GM21576 (cell line): ENCODE results near the gene BMPR2.
"Not testable (repeated sequence)": the region's sequence is repeated elsewhere in the genome, so short reads cannot be mapped to it uniquely, and the experiment has no call there.

Experiments
- ATAC-seq: cut with Tn5 transposase; IDR thresholded peaks from one replicate; pipeline ENCODE4 v1.9.1; 2021; ENCODE audit warnings: mild to moderate bottlenecking, moderate library complexity; ENCODE audit not compliant: unreplicated experiment

The BMPR2 gene

DNA sequence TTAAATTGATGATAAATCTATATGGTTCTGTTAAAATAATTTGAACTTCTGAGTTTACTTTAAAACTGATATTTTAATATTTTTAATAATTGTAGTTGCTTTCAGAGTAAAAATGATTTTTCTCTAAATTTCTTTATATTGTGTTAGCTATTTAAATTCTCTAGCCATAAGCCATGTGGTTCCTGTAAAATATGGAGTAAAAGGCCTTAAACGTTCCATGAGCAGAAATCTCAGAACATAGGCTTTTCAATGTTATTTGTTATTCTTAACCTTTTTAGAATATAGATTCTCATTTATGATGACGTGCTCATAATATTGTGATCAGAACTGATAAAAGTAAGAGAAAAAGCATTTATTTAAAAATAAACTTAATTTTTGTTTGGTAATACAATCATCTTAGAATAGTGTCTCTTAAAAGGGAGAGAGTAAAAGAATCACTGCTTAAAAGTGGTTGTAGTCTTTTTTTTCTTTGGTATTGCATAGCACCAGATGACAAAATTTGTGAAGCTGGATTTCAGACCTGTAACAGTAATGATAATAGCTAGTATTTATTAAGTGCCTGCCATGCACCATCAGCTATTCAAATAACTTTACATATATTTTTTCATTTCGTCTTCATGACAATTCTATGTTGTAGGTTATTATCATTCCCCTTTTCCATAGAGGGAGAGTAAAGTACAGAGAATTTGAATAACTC, 2.7 kb downstream of the BMPR2 start:
- peak; percentile 3 for ATAC-seq

DNA sequence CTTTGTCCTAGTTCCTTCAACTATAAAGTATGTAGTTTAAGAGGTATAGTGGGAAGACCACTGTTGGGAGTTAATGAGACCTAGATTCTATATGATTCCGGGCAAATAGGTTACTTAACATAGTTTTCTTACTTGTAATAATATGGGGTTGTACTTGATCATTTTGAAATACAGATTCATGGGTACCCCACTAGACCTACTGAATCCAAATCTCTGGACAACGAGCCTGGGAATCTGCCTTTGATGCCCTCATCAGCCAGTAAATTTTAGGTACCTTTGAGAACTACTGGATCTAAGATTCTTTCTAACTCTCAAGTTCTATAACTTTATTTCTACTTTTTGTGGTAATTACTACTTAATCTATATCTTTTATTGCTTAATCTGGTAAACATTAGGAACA, 6.6 kb downstream of the BMPR2 start:
- no peak for ATAC-seq

DNA sequence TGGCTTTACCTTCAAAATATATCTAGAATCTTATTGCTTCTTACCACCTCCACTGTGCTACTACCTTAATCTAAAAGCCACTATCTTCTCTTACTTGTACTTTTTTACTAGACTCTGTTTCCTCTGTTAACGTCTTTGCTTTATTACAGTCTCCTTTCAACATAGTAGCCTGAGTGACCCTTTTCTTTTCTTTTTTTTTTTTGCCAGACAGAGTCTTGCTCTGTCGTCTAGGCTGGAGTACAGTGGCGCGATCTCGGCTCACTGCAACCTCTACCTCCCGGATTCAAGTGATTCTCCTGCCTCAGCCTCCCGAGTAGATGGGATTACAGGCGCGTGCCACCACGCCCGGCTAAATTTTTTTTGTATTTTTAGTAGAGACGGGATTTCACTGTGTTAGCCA, 10.4 kb downstream of the BMPR2 start:
- not testable (repeated sequence) for ATAC-seq

DNA sequence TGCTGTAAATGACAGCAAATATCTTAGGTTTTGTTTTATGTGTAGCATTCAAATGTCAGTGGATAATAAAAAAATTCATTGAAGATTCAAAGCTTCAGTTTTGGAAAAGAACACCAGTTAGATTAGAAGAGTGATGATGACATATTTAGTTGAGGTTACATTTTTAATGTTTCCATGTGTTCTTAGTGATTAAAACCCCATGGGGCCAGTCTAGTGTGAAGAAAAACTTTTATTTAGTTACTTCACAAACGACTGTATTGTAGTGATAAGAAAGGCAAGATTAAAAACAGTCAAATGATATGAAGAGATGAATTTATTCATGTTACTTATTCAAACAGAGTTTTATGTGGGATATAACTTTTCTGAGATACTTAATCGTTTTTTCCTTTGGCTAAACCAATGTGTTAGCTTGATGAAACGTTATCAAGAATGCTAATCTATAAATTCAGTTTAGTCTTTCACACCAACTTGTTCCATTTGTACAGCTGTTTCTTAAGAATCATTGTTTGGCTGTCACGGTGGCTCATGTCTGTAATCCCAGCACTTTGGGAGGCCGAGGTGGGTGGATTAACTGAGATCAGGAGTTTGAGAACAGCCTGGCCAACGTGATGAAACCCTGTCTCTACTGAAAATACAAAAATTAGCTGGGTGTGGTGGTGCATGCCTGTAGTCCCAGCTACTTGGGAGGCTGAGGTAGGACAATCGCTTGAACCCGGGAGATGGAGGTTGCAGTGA, 11.6 kb downstream of the BMPR2 start:
- no peak for ATAC-seq

DNA sequence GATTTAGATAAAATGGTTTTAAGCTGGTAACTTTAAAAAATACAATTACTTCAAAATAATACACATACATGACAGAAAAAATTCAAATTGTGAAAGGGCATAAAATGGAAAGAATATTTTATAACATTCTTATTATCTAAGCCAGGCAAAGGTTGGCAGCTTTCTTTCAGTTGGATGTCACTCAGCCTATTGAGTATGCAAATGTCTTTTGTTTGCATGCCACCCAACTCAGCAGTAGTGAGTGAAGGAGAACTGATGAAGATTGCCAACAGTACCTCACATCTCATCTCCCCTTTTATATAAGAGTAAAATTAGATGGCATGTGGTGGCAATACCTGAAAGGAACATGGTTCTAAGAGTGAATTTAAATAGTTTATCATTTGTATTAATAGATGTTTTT, 24.8 kb downstream of the BMPR2 start:
- no peak for ATAC-seq

DNA sequence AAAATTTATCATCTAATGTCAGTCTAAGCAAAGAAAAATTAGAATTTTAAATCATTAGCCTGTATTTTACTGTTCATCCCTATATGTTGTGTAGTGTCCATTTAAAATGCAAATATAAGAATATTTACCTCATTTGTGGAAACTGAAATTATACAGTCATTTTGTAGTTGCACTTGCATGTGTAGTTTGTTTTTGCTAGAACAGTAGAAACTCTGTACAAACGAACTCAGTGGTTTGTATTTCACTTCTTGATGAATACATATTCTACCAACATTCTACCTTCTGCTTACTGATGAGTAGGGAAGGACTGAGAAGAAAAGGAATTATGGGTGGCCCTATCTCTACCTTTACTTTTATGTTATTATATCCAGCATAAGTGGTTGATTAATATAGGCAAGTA, 29.7 kb downstream of the BMPR2 start:
- no peak for ATAC-seq

DNA sequence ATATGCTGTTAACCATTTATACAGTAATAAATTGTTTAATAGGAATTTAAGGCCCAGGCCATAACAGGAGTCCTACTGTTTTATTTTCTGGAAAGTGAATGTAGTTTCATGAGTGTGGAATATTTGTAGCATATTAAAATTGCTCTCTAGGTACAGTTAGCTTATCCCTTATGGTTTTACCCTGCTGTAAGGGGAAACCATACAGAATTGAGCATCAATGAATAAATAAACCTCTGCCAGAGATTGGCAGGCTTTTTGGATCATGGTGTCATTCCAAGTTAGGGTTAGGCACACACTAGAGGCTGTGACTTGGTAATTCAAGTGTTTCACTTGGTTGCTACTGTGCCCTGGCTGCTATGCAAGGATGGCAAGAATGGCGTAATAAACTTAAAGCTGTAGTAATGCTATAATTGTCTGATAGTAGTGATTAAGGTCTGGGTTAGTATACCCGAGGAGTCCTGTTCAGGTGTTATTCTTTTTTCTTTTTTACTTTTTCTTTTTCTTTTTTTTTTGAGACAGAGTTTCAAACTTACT, 30.4 kb downstream of the BMPR2 start:
- ATAC-seq, result no peak

DNA sequence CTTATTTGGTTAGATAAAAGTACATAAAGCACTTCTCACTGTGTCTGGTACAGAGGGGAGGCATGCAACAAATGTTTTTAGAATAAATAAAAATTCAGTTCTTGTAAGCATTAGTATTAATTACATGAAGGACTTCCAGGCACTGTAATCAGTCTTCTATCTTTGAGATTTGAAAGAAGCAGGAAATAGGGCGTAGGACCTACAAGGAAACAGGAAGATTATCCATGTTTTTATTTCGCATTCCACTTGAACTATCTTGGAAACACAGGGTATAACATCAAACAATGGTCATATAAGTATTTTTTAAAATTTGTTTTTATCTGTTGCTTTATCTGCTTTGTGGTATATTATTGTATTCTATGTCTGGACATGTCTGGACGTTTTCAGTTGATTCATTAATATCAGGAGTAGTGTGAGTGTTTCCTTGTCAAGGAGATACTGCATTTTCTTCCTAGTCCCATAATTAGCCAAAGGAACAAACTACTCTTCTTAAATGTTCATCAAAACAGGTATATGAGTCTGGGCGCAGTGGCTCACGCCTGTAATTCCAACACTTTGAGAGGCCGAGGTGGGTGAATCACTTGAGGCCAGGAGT, 32.5 kb downstream of the BMPR2 start:
- no peak for ATAC-seq

DNA sequence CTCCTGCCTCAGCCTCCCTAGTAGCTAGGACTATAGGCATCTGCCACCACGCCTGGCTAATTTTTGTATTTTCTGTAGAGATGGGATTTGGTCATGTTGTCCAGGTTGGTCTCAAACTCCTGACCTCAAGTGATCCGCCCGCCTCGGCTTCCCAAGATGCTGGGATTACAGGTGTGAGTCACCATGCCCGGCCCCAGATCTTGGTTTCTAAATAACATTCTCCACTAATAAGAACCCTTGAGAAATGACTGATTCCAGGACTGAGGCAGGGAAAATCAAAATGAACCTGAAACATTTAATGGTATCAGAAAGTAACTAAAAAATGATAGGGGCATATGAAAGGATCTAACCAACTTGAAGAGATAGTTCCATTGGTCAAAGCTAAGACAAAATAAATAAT, 34.0 kb downstream of the BMPR2 start:
- ATAC-seq, result no peak

DNA sequence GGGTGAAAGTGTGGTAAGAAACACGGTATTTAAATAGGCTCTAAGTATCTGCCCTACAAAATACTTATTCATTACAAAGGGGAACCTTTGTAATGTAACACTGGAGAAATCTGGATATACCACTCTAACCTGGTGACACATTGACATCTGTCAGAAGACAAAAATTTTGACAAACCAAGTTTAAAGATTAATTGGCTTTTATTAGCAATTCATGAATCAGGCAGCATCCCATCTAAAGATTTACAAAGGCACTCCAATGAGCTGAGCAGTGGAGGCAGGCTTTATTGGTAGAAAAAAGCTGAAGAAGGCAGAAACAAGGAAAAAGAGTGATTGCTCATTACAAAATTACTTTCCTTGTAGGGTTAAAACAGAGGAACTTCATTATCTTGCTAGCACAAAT, 35.0 kb downstream of the BMPR2 start:
- ATAC-seq, result no peak

DNA sequence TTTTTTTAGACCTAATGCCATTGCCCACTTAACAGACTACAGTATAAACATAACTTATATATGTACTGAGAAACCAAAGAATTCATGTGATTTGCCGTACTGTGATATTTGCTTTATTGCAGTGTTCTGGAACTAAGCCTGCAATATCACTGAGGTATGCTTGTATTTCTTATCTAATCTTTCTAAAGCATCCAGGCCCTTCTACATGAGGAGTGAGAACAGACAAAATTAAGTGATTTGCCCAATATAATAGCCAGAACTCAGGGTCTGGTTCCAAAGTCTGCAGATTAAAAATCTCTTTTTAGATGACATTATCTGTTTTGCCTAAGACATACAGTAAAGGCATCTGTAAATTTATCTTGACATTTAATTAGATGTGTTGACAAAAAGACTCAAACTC, 41.9 kb downstream of the BMPR2 start:
- no peak for ATAC-seq

DNA sequence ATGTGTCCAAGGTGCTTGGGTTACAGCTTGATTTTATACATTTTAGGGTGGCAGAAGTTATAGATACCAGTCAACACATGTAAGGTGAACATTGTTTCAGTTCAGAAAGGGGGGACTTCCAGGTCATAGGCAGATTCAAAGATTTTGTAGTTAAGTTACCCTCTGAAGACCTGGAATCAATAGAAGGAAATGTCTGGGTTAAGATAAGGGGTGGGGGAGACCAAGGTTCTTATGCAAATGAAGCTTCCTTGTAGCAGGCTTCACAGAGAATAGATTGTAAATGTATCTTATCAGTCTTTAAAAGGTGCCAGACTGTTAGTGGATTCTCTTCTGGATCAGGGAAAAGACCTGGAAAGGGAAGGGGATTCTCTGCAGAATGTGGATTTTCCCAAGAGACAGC, 42.4 kb downstream of the BMPR2 start:
- no peak for ATAC-seq

DNA sequence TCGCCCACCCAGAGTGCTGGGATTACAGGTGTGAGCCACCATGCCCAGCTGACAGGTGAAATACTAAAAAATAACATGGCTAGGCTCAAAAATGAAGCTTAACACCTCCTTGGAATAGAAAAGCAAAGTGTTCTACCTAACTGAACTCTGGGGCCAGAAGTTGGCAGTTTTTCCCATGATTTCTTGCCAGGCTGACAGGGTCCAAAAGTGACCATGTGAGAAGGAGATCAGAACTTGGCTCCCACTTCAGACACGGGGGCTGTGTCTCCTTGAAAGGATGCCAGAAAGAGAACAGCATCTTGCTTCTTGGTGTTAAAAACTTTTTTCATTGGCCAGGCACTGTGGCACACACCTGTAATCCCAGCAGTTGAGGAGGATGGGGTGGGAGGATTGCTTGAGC, 47.0 kb downstream of the BMPR2 start:
- ATAC-seq, result no peak

DNA sequence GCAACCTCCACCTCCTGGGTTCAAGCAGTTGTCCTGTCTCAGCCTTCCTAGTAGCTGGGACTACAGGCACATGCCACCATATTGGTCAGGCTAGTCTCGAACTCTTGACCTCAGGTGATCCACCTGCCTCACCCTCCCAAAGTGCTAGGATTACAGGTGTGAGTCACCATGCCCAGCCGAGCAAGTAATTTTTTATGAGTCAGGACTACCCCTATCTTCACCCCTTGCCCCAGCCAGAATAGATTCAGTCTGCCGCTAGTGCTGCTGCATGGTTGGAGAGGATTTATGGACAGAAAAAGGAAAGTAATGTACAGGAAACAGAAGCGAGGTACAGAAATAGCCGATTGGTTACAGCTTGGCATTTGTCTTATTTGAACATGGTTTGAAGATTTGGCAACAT, 48.9 kb downstream of the BMPR2 start:
- ATAC-seq, result no peak

DNA sequence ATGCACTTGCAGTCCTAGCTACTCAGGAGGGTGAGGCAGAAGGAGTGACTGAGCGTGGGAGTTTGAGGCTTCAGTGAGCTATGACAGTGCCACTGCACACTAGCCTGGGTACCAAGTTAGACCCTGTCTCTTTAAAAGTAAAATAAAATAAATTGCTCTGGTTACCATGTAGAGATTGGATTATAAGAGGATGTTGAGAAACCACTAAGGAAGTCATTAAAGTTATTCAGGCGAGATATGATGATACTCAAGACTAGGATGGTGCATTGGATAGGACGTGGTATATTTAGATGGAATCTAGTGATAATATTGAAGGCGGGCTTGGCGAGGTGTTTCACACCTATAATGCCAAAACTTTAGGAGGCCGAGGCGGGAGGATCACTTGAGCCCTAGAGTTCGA, 50.6 kb downstream of the BMPR2 start:
- no peak for ATAC-seq

DNA sequence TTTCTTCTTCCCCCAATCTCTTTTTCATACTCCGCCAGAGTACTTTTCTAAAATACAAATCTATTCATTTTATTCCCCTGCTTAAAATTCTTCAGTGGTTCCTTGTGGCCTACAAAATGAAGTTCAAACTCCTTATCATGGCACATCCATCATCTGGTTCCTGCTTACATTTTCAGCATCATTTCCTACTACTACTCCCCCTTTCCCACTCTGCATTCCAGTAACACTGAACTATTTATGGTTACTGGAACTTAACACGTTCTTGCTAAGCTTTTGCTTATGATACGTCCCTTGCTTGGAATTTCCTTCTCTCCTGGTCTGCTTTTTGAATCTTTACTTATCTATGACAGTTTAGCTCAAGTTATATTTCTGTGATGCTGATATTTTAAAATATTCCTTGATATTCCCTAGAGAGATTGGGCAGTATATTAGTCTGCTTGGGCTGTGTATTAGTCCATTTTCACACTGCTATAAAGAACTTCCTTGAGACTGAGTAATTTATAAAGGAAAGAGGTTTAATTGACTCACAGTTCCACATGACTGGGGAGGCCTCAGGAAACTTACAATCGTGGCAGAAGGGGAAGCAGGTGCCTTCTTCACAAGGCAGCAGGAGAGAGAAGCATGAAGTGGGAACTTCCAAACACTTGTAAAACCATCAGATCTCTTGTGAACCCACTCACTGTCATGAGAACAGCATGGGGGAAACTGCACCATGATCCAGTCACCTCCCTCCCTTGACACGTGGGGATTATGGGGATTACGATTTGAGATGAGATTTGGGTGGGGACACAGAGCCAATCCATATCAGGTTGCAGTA, 53.2 kb downstream of the BMPR2 start:
- ATAC-seq, result no peak

DNA sequence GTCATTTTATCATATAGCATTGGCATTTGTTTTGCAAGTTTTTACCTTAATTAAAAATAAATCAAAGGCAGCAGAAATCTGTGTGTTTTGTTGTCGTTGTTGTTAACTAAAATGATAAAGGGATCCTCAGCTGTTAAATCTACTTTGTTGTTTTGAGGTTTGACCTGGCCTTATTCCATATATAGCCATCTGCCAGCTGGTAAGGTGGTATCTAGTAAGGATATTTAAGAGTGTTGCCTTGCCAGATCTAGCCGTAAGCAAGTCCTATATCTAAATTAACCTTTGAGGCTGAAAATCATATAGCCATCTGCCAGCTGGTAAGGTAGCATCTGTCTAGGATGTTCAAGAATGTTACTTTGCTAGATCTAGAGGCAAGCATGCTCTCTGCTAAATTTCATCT, 56.6 kb downstream of the BMPR2 start:
- no peak for ATAC-seq

DNA sequence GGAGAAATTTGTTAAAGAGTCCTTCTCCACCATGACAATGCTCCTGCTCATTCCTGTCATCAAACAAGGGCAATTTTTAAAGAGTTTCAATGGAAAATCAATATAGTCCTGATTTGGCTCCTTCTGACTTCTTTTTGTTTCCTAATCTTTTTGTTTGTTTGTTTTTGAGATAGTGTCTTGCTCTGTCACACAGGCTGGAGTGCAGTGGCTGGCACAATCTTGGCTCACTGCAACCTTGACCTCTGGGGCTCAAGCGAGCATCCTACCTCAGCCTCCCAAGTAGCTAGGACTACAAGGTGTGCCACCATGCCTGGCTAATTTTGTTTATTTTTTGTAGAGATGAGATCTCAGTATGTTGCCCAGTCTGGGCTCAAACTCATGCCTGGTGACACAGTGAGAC, 58.3 kb downstream of the BMPR2 start:
- ATAC-seq, result no peak

DNA sequence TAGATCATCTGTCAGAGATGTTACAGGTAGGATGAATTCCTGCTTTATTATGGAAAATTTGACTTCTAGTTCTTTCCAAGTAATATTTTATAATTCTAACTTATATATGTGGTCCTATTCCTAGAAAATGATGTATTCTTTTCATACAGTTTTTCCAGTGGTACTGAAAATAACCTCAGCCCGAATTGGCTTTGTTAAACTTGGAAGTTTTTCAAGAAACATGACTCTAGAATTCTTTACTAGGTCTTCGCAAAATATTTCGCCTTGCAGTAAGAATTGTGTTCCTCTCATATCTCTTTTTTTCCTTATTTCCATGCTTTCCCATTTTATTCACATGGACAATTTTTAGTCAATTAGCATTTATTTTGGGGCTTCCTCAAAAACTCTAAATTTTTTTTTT, 60.5 kb downstream of the BMPR2 start:
- ATAC-seq, result no peak

DNA sequence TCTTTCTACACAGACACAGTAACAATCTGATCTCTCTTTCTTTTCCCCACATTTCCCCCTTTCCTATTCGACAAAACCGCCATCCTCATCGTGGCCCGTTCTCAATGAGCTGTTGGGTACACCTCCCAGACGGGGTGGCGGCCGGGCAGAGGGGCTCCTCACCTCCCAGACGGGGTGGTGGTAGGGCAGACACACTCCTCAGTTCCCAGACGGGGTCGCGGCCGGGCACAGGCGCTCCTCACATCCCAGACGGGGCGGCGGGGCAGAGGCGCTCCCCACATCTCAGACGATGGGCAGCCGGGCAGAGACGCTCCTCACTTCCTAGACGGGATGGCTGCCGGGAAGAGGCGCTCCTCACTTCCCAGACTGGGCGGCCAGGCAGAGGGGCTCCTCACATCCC, 64.0 kb downstream of the BMPR2 start:
- ATAC-seq, result not testable (repeated sequence)

DNA sequence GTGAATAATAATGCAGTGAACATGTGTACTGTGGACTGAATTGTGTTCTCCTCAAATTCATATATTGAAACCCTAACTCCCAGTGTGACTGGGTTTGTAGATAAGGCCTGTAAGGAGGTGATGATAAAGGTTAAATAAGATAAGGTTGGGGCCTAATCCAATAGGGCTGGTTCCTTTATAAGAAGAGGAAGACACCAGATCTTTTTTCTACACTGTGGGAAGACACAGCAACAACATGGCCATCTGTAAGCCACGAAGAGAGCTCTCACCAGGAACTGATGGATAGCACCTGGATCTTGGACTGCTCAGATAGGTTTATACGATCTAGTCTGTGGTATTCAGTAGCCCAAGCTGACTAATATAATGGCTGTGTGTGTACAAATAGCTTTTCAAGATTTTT, 66.8 kb downstream of the BMPR2 start:
- ATAC-seq, result no peak
